ENCODE results near the gene PALD1. TPM values are rescaled to one million over a fixed set of nuclear protein-coding genes. Genes with fewer than 3 reads are reported as not detected.

The PALD1 gene
- total and polyA plus RNA-seq, 7 donors, result 1.8 to 33.8 (median 13.9) TPM

Other genes starting within 250 kb of the PALD1 start
- gene PPA1, start 245.3 kb upstream of the PALD1 start, total RNA-seq, result 10 to 100 TPM; 51.2 to 99.5 (median 70.6) TPM
- 100 to 1,000 TPM; 179 to 273 (median 179) TPM for gene PPA1, start 245.3 kb upstream of the PALD1 start, polyA plus RNA-seq
- gene NPFFR1, start 194.8 kb upstream of the PALD1 start, total RNA-seq, result under 1 TPM in 2 of 4 donors, not detected in 2; under 0.01 TPM
- gene NPFFR1, start 194.8 kb upstream of the PALD1 start, polyA plus RNA-seq, result under 1 TPM in 1 of 3 donors, not detected in 2; 0.44 TPM
- 10 to 100 TPM in 3 of 4 donors, 1 to 10 TPM in 1; 9.9 to 22.4 (median 18.7) TPM for gene LRRC20, start 96.1 kb upstream of the PALD1 start, total RNA-seq
- 10 to 100 TPM in 1 of 3 donors, 1 to 10 TPM in 2; 1.2 to 12.2 (median 3.2) TPM for gene LRRC20, start 96.1 kb upstream of the PALD1 start, polyA plus RNA-seq
- gene EIF4EBP2, start 74.6 kb upstream of the PALD1 start, total RNA-seq, result 10 to 100 TPM; 67.1 to 76.0 (median 72.6) TPM
- gene EIF4EBP2, start 74.6 kb upstream of the PALD1 start, polyA plus RNA-seq, result 100 to 1,000 TPM in 1 of 3 donors, 10 to 100 TPM in 2; 34.7 to 102 (median 76.3) TPM
- not detected for gene NODAL, start 37.1 kb upstream of the PALD1 start, total RNA-seq
- not detected for gene NODAL, start 37.1 kb upstream of the PALD1 start, polyA plus RNA-seq
- 1 to 10 TPM in 2 of 4 donors, under 1 TPM in 2; 0.16 to 2.8 (median 1.0) TPM for gene PRF1, start 124.0 kb downstream of the PALD1 start, total RNA-seq
- 1 to 10 TPM in 2 of 3 donors, not detected in 1; 1.6 to 5.0 TPM for gene PRF1, start 124.0 kb downstream of the PALD1 start, polyA plus RNA-seq
- 1 to 10 TPM in 1 of 4 donors, under 1 TPM in 2, not detected in 1; under 0.01 to 1.1 (median 0.41) TPM for gene ADAMTS14, start 193.7 kb downstream of the PALD1 start, total RNA-seq
- gene ADAMTS14, start 193.7 kb downstream of the PALD1 start, polyA plus RNA-seq, result under 1 TPM; 0.23 to 0.99 (median 0.60) TPM

Measured in sigmoid colon (tissue), 7 donors.